Stimulated activated CD8-positive, alpha-beta memory T cell treated with anti-CD3 and anti-CD28 coated beads, Interleukin-15, amount 100 ng/mL, for 24 hours (primary cell): Measurements from ENCODE around the gene TATDN2.
"Not testable (repeated sequence)": the region's sequence is repeated elsewhere in the genome, so short reads cannot be mapped to it uniquely, and the experiment has no call there.

ENCODE experiments used
- DNase-seq: peaks from one replicate; pipeline ENCODE4 v3.0.0-alpha.2; 2020; ENCODE audit warnings: low read depth

Gene TATDN2

GRCh38 chr3:10292505-10293419 lies 44.5 kb downstream of the TATDN2 start, which contains the start of gene GHRL:
Gene GHRL, minus strand, starts transcription at chr3:10292947. Its CDS starts 2,767 bp downstream, at chr3:10290180.
- DNase-seq: no peak

GRCh38 chr3:10294030-10294586 lies 45.8 kb downstream of the TATDN2 start:
- no peak for DNase-seq

GRCh38 chr3:10298064-10298463 lies 49.8 kb downstream of the TATDN2 start:
- not testable (repeated sequence) for DNase-seq

GRCh38 chr3:10299175-10299574 lies 50.9 kb downstream of the TATDN2 start:
- no peak for DNase-seq

GRCh38 chr3:10299679-10300078 lies 51.4 kb downstream of the TATDN2 start:
- DNase-seq: no peak

- DNase-seq: no peak
Observed at GRCh38 chr3:10300087-10300486, 51.8 kb downstream of the TATDN2 start.

GRCh38 chr3:10303105-10303504 lies 54.8 kb downstream of the TATDN2 start:
- DNase-seq: no peak

GRCh38 chr3:10303785-10304184 lies 55.5 kb downstream of the TATDN2 start:
- no peak for DNase-seq

GRCh38 chr3:10304905-10305304 lies 56.6 kb downstream of the TATDN2 start:
- no peak for DNase-seq

- no peak for DNase-seq
Observed at GRCh38 chr3:10305331-10305902, 57.2 kb downstream of the TATDN2 start.

GRCh38 chr3:10306156-10306555 lies 57.9 kb downstream of the TATDN2 start:
- DNase-seq: no peak

GRCh38 chr3:10308678-10309077 lies 60.4 kb downstream of the TATDN2 start:
- DNase-seq: no peak

GRCh38 chr3:10309736-10310135 lies 61.5 kb downstream of the TATDN2 start:
- DNase-seq: no peak

GRCh38 chr3:10310578-10310977 lies 62.3 kb downstream of the TATDN2 start:
- DNase-seq: no peak

GRCh38 chr3:10311710-10312109 lies 63.5 kb downstream of the TATDN2 start:
- no peak for DNase-seq

- DNase-seq: no peak
Observed at GRCh38 chr3:10312391-10312790, 64.1 kb downstream of the TATDN2 start.

- no peak for DNase-seq
Observed at GRCh38 chr3:10312861-10313260, 64.6 kb downstream of the TATDN2 start.

- no peak for DNase-seq
Observed at GRCh38 chr3:10315101-10315500, 66.8 kb downstream of the TATDN2 start.

GRCh38 chr3:10315771-10316344 lies 67.6 kb downstream of the TATDN2 start:
- DNase-seq: no peak

- DNase-seq: no peak
Observed at GRCh38 chr3:10317311-10317960, 69.2 kb downstream of the TATDN2 start.

- DNase-seq: no peak
Observed at GRCh38 chr3:10317961-10318350, 69.7 kb downstream of the TATDN2 start.

- DNase-seq: no peak
Observed at GRCh38 chr3:10319251-10319650, 71.0 kb downstream of the TATDN2 start.
